ENCODE data around the gene PYCARD.

The PYCARD gene

DNA sequence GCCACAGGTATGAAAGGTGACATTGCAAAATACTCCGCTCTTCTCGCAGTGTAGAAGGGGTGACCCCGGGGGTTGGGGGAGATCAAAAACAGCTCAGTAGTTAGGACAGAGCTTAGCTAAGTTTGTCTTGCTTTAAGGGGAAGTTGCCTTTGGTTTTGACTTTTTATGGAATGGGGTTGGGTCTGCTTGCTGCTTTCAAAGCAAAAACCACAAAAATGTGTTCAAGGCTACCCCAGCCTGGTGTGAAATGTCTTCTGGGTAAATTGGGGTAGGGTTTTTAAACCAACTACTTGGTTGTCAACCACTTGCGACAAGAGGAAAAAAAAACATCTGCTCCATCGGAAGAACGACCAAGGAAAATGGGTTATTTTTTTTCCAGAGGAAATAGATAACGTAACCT, 16.4 kb downstream of the PYCARD start:
- TF ChIP-seq, protein P1, sequence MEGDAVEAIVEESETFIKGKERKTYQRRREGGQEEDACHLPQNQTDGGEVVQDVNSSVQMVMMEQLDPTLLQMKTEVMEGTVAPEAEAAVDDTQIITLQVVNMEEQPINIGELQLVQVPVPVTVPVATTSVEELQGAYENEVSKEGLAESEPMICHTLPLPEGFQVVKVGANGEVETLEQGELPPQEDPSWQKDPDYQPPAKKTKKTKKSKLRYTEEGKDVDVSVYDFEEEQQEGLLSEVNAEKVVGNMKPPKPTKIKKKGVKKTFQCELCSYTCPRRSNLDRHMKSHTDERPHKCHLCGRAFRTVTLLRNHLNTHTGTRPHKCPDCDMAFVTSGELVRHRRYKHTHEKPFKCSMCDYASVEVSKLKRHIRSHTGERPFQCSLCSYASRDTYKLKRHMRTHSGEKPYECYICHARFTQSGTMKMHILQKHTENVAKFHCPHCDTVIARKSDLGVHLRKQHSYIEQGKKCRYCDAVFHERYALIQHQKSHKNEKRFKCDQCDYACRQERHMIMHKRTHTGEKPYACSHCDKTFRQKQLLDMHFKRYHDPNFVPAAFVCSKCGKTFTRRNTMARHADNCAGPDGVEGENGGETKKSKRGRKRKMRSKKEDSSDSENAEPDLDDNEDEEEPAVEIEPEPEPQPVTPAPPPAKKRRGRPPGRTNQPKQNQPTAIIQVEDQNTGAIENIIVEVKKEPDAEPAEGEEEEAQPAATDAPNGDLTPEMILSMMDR (conservative IDR thresholded peaks at IDR 0.05) = no peak
- no peak for TF ChIP-seq ZFX (IDR thresholded peaks at IDR 0.05)
- no peak overlapping the region for H3K27ac ChIP-seq

DNA sequence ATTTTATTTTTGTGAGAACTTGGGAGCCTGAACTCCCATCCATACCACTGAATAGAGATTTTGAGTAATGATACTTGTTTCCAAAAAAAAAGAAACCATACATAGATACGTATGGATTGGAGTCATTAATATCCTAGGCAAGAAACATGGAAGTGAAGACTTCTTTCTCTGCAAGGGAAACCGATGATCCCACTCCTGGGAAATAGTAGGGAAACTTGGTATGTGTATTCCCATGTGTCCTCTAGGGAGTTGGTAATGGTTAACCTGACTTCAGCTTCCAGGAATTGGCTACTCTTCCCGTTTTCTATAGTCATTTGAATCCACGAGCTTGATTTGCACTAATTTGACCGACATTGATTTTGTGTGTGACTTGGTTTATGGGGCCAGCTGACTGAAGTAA, 17.2 kb downstream of the PYCARD start:
- H3K27ac ChIP-seq = no peak overlapping the region
- TF ChIP-seq, protein P1 (conservative IDR thresholded peaks at IDR 0.05) = no peak
- TF ChIP-seq ZFX (IDR thresholded peaks at IDR 0.05) = no peak

DNA sequence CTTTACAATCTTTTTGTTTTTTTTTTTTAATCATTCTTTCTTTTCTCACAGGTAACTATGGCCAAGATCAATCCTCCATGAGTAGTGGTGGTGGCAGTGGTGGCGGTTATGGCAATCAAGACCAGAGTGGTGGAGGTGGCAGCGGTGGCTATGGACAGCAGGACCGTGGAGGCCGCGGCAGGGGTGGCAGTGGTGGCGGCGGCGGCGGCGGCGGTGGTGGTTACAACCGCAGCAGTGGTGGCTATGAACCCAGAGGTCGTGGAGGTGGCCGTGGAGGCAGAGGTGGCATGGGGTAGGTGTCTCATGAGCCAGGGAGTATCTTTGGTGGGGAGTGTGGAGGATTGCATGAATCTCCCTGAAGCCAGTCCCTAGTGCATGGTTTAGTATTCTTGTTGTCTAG, 17.7 kb downstream of the PYCARD start:
- no peak overlapping the region for H3K27ac ChIP-seq
- no peak for TF ChIP-seq ZFX (IDR thresholded peaks at IDR 0.05)
- TF ChIP-seq, protein P1 (conservative IDR thresholded peaks at IDR 0.05) = no peak

DNA sequence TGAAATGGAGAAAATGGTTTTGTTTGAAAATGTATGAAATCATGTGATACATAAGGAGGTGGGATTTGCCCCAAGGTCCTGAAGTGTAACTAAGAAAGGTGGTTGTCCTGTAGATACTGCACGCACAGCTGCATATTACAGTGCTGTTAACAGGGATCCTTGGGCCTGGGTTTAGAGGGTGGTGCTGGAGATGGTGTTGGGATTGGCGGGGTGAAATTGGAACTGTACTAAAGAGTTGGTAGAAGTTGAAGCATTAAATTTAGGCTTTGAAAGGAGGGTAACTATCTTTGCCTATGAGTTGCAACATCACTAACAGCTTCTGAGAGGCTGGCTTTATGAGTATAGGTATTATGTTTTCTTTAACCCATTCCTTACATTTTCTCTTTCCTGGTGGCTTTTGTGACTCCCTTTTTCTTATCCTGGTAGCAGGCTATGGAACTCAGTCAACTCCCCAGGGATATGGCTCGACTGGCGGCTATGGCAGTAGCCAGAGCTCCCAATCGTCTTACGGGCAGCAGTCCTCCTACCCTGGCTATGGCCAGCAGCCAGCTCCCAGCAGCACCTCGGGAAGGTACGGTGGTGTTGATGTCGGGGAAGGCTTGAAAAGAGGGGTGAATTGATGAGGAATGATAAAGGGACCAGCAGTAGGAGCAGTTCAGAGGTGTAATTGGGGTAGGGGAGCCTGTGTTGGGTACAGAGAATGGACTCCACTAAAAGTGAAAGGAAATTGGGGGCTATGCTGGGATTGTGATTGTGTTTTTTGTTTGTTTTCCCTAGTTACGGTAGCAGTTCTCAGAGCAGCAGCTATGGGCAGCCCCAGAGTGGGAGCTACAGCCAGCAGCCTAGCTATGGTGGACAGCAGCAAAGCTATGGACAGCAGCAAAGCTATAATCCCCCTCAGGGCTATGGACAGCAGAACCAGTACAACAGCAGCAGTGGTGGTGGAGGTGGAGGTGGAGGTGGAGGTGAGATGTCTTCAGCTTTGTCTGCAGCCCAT, 18.8 kb downstream of the PYCARD start:
- no peak for TF ChIP-seq ZFX (IDR thresholded peaks at IDR 0.05)
- TF ChIP-seq, protein P1 (conservative IDR thresholded peaks at IDR 0.05) = no peak
- H3K27ac ChIP-seq = no peak overlapping the region

DNA sequence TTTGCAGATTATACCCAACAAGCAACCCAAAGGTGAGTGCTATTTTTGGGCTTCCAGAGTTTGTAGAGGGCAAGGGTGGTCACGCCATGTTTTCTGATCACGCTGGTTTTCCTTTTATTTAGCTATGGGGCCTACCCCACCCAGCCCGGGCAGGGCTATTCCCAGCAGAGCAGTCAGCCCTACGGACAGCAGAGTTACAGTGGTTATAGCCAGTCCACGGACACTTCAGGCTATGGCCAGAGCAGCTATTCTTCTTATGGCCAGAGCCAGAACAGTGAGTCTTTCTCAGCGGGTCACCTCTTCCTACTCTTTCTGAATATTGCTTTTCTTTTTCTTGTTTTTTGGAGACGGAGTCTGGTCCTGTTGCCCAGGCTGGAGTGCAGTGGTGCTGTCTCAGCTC, 20.2 kb downstream of the PYCARD start:
- TF ChIP-seq ZFX (IDR thresholded peaks at IDR 0.05) = no peak
- TF ChIP-seq, protein P1 (conservative IDR thresholded peaks at IDR 0.05) = no peak
- H3K27ac ChIP-seq = peak overlapping the region; percentile 6; the same call in 1 of the 2 replicates

DNA sequence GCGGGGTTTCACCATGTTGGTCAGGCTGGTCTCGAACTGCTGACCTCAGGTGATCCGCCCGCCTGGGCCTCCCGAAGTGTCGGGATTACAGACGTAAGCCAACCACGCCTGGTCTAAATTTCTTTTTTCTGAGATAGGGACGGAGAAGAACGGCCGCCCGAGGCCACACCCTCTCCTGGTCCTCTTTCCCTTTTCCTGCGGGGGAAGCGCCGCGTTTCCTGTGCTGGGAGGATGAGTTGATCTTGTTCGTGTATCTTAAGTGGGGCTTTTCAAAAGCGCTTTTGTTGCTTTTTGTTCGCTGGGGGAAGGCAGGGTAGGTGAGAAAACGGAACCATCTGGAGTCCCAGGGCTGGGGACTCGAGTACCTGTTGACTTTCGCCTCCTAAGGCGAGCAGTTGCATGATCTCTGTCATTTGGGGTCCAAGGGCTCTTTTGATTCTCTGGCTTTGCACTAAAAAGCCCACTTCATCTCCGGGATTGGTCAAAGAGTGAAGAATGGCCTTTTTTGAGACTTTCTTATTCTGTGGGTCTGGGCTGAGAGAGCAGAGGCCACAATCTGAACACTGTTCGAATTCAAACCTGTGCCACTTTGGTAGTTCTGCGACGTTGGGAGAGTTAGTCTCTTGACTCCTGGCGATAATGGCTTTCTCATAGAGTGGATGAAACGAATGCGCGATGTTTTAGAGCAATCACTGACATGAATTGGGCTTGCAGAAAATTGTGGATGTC, 21.3 kb downstream of the PYCARD start:
- H3K27ac ChIP-seq = peak overlapping the region; percentile 93
- TF ChIP-seq, protein P1 (conservative IDR thresholded peaks at IDR 0.05) = no peak
- TF ChIP-seq ZFX (IDR thresholded peaks at IDR 0.05) = no peak
